Skeletal muscle tissue (tissue), 4 donors: ENCODE results near the gene GALNT9. TPM values are rescaled to one million over a fixed set of nuclear protein-coding genes. Genes with fewer than 3 reads are reported as not detected.

Experiments used
- H3K27ac ChIP-seq: one replicate; pipeline ENCODE4 v1.7.0; 2013; ENCODE audit warnings: mild to moderate bottlenecking, low read depth, low read length, inconsistent platforms
- H3K27me3 ChIP-seq, 3 donors: one replicate each; pipeline ENCODE4 v1.7.0; 2013; ENCODE audit warnings: low read length in 3 of 3; ENCODE audit not compliant: control insufficient read depth in 3 of 3, insufficient read depth in 3 of 3
- H3K36me3 ChIP-seq, 3 donors: one replicate each; pipeline ENCODE4 v1.7.0; 2013; ENCODE audit warnings: low read length in 3 of 3; ENCODE audit not compliant: control insufficient read depth in 3 of 3, insufficient read depth in 3 of 3
- H3K4me1 ChIP-seq, 3 donors: one replicate each; pipeline ENCODE4 v1.7.0; 2013; ENCODE audit warnings: low read length in 3 of 3, mild to moderate bottlenecking in 3 of 3; ENCODE audit not compliant: control insufficient read depth in 3 of 3, insufficient read depth in 3 of 3
- H3K4me3 ChIP-seq, 3 donors: one replicate each; pipeline ENCODE4 v1.7.0; 2013; ENCODE audit warnings: low read length in 3 of 3
- H3K9ac ChIP-seq, 3 donors: one replicate each; pipeline ENCODE4 v1.7.0; 2013; ENCODE audit warnings: low read length in 3 of 3, mild to moderate bottlenecking in 3 of 3, moderate library complexity in 2 of 3, low read depth in 1 of 3
- H3K9me3 ChIP-seq, 3 donors: one replicate each; pipeline ENCODE4 v1.7.0; 2013; ENCODE audit warnings: low read length in 3 of 3; ENCODE audit not compliant: control insufficient read depth in 3 of 3
- total RNA-seq: library from RNA; depleted of rRNA; stranded (reverse); fragments of >200 nt; gene quantifications from one replicate; pipeline ENCODE4 v1.2.3, GENCODE V29; 2014
- donor health status: Osteomylitis.

The GALNT9 gene
- total RNA-seq, 1 donor from 2014 or later: 0.52 TPM

DNA sequence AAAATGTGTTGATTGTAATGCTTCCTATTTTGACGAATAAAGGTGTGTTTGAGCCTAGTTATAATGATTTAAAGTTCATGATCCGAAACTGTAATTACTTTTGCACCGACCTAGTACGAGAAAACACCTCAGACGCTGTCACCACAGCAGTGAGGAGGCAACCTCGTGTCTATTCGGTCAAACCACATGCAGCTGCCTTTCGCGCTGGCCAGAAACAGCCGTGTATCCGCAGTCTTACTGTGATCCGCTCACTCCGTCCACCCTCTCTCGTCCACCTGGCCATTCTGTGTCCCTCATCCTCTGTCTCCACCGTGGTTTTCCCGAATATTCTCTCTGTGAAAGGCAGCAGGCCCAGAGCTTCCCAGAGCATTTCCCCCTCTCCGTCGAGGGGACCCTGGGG is 118.1 kb downstream of the GALNT9 start:
- Histone ChIP-seq H3K4me3 (no peak overlapping the region), H3K27me3 (peaks cover 28 to 36% (median 35%) of the 10 kb centered on the region in 3 donors), H3K9ac (no peak overlapping the region), H3K4me1 (no peaks in the 10 kb centered on the region), H3K9me3 (peaks cover 4 to 12% (median 4%) of the 10 kb centered on the region in 3 donors), H3K27ac (no peak overlapping the region), H3K36me3 (no peaks in the 10 kb centered on the region)

DNA sequence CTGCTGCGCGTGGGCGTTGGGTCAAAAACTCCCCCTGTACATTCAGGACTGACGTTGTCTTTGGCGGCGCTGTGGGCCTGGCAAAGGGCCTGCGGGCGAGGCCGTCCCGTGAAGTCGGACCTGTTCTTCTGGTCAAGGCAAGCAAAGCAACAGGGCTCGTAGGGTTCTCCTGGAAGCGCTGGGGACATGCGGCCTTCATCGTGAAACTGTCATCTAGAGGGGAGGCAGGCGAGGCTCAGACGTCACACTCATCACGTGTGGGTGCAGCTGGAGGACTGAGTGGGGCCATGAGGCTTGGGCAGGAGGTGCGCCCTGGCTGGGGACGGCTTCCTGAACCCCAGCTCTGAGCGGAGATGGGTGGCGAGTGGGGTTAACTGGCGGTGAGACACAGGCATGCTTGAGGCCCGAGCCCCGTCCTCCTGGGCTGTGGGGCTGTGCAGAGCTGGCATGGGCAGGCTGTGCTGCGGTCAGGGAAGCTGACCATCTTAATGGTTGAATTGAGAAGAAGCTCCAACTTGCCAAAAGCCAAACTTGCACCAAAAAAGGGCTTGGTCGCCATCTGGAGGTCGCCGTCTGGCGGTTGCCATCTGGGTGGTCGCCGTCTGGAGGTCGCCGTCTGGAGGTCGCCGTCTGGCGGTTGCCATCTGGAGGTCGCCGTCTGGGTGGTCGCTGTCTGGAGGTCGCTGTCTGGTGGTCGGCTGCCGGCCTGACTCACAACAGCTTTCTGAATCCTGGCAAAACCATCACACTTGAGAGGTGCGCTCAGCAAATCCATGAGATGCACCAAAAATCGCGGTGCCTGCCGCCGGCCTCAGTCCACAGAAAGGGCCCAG is 119.0 kb downstream of the GALNT9 start:
- Histone ChIP-seq H3K27ac (no peak overlapping the region), H3K9ac (no peak overlapping the region), H3K27me3 (peaks cover 33 to 41% (median 36%) of the 10 kb centered on the region in 3 donors)

DNA sequence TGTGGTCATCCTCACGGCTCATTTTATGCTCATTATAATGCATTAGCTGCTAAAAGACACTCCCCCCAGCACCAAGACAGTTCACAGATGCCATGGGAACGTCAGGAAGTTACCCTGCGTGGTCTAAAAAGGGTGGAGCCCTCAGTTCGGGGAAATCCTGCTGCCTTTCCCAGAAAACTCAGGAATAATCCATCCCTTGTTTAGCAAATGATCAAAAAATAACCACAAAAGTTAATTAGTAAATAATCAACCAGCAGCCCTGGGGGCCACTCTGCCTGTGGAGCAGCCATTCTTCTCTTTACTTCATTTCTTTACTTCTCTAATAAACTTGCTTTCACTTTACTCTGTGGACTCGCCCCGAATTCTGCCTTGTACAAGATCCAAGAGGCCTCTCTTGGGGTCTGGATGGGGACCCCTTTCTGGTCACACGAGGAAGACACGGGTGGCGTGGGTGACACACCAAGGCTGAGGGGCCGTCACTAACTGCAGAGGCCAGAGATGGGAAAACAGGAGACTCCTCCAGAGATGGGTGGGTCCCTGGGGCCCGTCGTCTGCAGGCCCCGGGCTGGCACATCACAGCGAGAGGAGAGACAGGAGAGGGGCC is 119.7 kb downstream of the GALNT9 start:
- Histone ChIP-seq H3K4me3 (no peak overlapping the region), H3K4me1 (peaks cover 0 to 4% (median under 1%) of the 10 kb centered on the region in 3 donors), H3K36me3 (no peaks in the 10 kb centered on the region), H3K27ac (no peak overlapping the region), H3K9ac (no peak overlapping the region), H3K9me3 (peaks cover 4 to 12% (median 4%) of the 10 kb centered on the region in 3 donors), H3K27me3 (peaks cover 38 to 45% (median 38%) of the 10 kb centered on the region in 3 donors)

More for the DNA sequence above, 119.0 kb downstream of the GALNT9 start:
- H3K4me1 ChIP-seq: peaks cover 0 to 1% (median 0%) of the 10 kb centered on the region in 3 donors
- H3K9me3 ChIP-seq: peaks cover 4 to 12% (median 4%) of the 10 kb centered on the region in 3 donors
- no peaks in the 10 kb centered on the region for H3K36me3 ChIP-seq
- no peak overlapping the region for H3K4me3 ChIP-seq

DNA sequence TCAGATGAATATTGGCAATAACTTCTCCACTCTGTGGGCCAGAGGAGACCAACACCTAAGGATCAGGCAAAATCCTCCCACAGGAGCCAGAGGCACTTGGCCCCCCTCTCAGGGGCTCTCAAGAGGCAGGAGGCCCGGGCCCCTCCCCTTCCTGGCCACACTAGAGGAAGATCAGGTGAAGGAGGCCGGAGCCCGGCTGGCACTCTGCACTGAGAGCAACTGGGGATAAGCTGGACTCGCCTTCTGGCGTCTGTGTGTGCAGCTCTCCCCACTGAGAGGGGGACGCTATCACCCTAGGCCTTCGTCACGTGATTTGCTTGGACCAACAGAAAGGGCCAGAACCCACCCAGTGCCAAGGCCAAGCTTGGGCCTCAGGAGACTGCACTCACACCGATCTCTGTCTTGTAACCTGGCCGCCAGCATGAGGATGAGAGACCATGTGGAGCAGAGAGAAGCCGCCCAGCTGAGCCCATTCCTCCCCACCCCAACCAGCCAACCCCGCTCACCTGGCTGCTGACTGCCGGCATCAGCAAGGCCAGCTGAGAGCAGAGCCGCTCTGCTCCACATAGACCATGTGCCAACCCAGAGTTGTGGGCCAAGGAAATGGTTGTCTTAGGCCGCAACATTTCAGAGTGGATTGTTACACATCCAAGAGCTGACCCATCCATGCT is 121.1 kb downstream of the GALNT9 start:
- H3K9ac ChIP-seq: no peak overlapping the region
- H3K36me3 ChIP-seq: no peaks in the 10 kb centered on the region
- peaks cover 0 to 7% (median 4%) of the 10 kb centered on the region in 3 donors for H3K4me1 ChIP-seq
- peaks cover 4 to 12% (median 4%) of the 10 kb centered on the region in 3 donors for H3K9me3 ChIP-seq
- H3K27me3 ChIP-seq: peaks cover 46 to 52% (median 46%) of the 10 kb centered on the region in 3 donors
- H3K4me3 ChIP-seq: no peak overlapping the region
- no peak overlapping the region for H3K27ac ChIP-seq

DNA sequence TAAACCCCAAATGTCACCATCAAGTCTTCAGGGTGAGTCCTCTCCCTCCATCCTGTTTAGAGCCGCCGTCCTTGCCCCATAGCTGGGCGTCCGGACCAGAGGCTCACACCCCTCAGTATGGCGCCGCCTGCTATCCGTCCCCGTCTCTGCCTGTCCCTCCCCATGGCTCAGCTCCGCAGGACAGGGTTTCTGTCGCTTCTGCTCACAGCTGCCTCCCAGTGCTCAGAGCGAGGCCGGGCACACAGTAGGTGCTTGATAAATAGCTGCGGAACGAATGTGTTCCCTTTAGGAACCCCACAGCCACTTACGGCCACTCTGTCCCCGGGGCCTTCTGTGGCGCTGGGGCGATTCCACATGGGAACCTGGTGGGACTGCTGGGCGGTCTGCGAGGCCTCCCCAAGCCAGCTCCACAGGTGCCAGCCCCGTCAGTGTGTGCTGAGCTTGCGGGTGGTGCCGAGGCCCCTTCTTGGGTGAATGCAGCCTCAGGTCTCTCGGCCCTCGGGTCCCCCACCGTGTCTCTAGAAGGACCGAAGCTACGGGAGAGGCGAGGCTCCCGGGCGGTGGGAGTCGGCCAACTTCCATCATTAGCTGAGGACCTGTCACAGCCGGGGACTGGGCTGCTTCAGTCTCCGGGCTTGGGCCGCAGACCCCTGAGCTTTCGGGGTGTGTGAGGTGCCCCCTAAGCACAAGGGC is 122.2 kb downstream of the GALNT9 start:
- no peak overlapping the region for H3K4me3 ChIP-seq
- peaks cover 4 to 12% (median 4%) of the 10 kb centered on the region in 3 donors for H3K9me3 ChIP-seq
- H3K27ac ChIP-seq: no peak overlapping the region
- no peak overlapping the region for H3K9ac ChIP-seq
- H3K36me3 ChIP-seq: no peaks in the 10 kb centered on the region
- peaks cover 0 to 7% (median 4%) of the 10 kb centered on the region in 3 donors for H3K4me1 ChIP-seq
- peaks cover 55 to 61% (median 57%) of the 10 kb centered on the region in 3 donors for H3K27me3 ChIP-seq

DNA sequence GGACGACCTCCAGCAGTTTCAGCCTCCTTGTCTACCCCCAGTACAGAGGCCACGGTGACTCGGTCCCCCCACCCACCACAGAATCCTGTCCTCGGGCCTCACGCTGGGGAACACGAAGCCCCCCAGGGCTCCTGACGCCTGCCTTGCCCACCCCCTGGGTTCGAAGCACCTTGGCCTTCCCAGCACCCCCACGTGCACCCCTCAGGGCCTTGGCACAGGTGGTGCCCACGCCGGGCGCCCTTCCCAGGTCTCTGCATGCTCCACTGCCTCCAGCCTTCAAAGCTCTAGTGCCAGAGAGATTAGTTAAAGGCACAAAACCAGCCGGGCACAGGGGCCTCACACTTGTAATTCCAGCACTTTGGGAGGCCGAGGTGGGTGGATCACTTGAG is 123.3 kb downstream of the GALNT9 start:
- peaks cover 0 to 7% (median 4%) of the 10 kb centered on the region in 3 donors for H3K4me1 ChIP-seq
- no peak overlapping the region for H3K27ac ChIP-seq
- H3K27me3 ChIP-seq: peaks cover 61 to 72% (median 69%) of the 10 kb centered on the region in 3 donors
- no peaks in the 10 kb centered on the region for H3K36me3 ChIP-seq
- no peak overlapping the region for H3K9ac ChIP-seq
- H3K9me3 ChIP-seq: peaks cover 0 to 9% (median 4%) of the 10 kb centered on the region in 3 donors
- no peak overlapping the region for H3K4me3 ChIP-seq

DNA sequence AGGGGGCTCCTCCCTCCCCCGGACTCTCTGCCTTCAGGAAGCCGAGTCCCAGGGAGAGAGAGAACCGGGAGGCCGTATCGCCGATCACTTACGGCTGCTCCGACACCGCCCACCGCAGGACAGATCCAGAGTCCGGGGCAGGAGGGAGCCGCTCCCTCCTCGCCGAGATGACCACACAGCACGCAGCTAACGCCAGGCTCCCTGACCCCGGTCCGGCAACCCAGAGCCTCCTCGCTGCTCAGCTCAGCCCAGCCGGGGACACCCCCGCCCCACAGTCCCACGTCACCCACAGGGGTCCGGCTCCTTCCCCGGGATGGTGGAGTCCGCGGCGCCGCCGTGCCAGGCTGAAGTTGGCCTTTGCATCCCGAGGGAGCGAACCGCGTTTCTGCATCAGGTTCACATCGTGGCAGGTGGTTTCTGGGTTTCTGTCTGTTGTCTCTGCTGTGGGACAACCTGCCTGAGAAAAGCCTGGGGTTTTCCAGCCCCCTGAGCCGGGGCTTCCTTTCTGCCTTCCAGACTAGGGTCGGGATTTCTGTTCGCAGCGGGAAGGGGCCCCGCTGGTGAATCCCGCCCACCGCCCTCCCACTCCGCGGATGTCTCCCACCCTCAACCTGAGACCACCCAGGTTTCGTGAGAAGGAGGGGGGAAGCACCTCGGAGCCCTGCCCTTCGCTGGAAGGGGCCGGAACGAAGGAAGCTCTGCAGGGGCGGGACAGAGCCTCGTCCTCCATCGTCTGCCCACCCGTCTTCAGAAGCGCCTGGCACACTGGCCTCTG is 123.9 kb downstream of the GALNT9 start:
- Histone ChIP-seq H3K4me1 (peaks cover 0 to 7% (median 4%) of the 10 kb centered on the region in 3 donors), H3K9ac (peak overlapping the region in 1 of 3 donors; percentile 8)

DNA sequence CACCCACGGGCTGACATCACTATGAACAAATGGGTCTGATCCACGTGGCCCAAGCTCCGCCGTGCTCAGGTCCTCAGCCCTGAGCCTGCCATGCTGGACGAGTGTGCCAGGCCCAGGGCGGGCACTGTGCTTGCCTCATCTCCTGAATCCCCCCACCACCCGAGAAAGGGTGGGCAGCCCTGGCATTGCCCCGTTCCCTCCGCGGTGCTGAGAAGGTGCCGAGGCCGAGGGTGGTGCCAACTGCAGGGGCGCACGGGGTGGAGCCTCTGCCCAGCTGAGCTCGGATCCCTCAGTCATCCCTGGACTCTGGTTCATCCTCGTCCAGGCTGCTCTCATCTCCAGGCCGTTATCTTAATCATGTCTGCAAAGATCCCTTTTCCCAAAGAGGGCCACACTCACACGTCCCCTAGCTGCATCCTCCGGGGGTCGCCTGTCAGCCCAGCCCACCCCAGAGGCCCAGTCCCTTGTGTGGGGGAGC is 124.6 kb downstream of the GALNT9 start:
- no peak overlapping the region for H3K27ac ChIP-seq
- peak overlapping the region in 1 of 3 donors; percentile 8 for H3K9ac ChIP-seq
- H3K4me1 ChIP-seq: peaks cover 0 to 7% (median 4%) of the 10 kb centered on the region in 3 donors
- peaks cover 72 to 85% (median 80%) of the 10 kb centered on the region in 3 donors for H3K27me3 ChIP-seq
- H3K4me3 ChIP-seq: no peak overlapping the region
- H3K9me3 ChIP-seq: peaks cover 0 to 4% (median 0%) of the 10 kb centered on the region in 3 donors
- no peaks in the 10 kb centered on the region for H3K36me3 ChIP-seq

More for the DNA sequence above, 123.9 kb downstream of the GALNT9 start:
- Histone ChIP-seq H3K9me3 (peaks cover 0 to 4% (median 4%) of the 10 kb centered on the region in 3 donors), H3K27me3 (peaks cover 66 to 78% (median 74%) of the 10 kb centered on the region in 3 donors), H3K4me3 (no peak overlapping the region), H3K27ac (no peak overlapping the region), H3K36me3 (no peaks in the 10 kb centered on the region)
